AG04449 (cell line): ENCODE results near the gene DIP2C.

Experiments used
- CTCF ChIA-PET: fragments of 350-600 bp; formaldehyde crosslinking; extraction: SDS; loops from one replicate; lab custom pipeline; 2021; ENCODE audit warnings: antibody characterized with exemption; lab: Yijun Ruan, JAX
- POLR2A ChIA-PET: fragments of 400-600, 350-600 bp; formaldehyde crosslinking; extraction: SDS; loops from one replicate; lab custom pipeline; 2020; ENCODE audit warnings: antibody characterized with exemption, inconsistent platforms; lab: Yijun Ruan, JAX
- DNase-seq: peaks from one replicate; pipeline ENCODE4 v3.0.0-alpha.2; 2010; ENCODE audit warnings: low read depth, low spot score
- H3K4me3 ChIP-seq: 2 replicates; pipeline ENCODE4 v1.5.1; 2011; ENCODE audit warnings: low read depth, mild to moderate bottlenecking, control low read depth, low read length
- CTCF ChIP-seq: IDR thresholded peaks from one replicate; pipeline ENCODE4 v1.5.1; 2011; ENCODE audit warnings: mild to moderate bottlenecking, moderate library complexity, low read length, control low read depth, inconsistent platforms; ENCODE audit not compliant: insufficient read depth; ENCODE audit errors: missing control alignments

Gene DIP2C

DNA sequence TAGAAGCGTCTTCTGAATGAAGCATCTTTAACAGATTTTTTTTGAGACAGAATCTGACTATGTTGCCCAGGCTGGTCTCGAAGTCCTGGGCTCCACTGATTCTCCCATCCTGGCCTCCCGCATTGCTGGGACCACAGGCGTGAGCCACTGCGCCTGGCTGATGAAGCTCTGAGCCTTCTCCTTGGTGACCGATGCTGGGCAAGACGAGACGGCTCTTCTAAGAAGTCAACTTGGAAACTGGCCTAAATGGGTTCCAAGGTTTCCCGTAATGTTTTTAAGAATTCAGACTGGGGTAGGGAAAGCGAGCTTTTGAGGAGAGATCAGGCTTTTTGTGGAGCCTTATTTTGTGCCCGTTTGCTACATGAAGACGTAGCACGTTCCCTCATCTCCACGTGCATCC, 329.7 kb downstream of the DIP2C start:
- TF ChIP-seq CTCF: no peak
- ChIA-PET CTCF (no interaction called here), POLR2A (no interaction called here)
- no peak overlapping the region for H3K4me3 ChIP-seq
- DNase-seq: no peak

DNA sequence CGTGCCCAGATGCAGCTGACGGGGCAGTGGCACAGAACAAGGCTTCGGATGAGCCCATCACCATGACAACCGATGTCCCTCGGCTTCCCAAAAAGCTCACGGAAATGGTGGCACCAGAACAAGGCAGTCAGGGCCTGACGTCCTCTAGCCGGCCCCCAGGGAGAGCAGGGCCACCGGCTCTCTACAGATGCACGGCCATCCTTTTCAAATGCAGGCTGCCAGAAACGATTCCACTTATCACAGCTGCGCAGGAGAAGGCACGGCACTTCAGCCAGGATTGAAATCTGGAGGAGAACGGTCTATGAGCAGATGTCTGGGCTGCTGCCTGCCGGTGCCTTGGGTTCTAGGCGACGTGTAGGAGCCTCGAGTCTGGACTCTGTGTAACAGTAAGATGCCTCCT, 330.4 kb downstream of the DIP2C start:
- ChIA-PET CTCF (no interaction called here), POLR2A (no interaction called here)
- H3K4me3 ChIP-seq: no peak overlapping the region
- TF ChIP-seq CTCF: no peak
- no peak for DNase-seq

DNA sequence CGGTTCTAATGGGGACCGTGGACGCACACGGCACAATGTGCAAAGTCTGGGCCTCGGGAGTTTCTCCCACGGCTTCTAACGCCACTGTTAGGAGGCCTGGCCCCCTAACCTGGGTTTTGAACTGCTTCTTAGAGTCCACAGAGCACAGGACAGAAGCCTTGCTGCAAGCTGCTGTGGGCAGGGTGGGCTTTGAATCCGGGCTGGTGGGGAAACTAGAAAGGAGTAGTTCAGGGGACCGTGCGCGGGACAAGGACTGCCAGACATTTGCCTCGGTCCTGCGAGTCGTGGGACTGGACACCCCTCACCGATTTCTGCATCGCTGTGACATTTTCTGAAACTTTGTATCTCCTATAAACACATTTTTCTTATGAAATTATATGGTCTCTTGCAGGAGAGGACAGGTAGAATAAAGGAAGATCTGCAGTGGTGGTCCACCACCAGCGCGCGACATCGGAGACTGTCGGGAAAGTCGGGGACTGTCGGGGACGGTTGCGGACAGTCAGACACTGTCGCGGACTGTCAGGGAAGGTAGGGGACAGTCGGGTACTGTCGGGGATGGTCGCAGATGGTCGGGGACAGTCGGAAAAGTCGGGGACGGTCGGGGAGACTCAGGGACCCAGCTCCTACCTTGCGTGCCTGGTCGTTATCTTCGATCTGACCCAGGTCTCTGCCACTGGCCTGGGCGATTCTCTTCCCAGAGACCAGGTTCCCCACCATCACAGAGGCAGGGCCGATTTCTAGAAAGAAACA, 332.1 kb downstream of the DIP2C start:
- POLR2A ChIA-PET: no interaction called here
- CTCF ChIA-PET: no interaction called here
- no peak for TF ChIP-seq CTCF
- H3K4me3 ChIP-seq: no peak overlapping the region
- no peak for DNase-seq

- TF ChIP-seq CTCF: no peak
- ChIA-PET POLR2A (no interaction called here), CTCF (no interaction called here)
- no peak overlapping the region for H3K4me3 ChIP-seq
- no peak for DNase-seq
Observed at GRCh38 chr10:356452-356851, 333.0 kb downstream of the DIP2C start.

DNA sequence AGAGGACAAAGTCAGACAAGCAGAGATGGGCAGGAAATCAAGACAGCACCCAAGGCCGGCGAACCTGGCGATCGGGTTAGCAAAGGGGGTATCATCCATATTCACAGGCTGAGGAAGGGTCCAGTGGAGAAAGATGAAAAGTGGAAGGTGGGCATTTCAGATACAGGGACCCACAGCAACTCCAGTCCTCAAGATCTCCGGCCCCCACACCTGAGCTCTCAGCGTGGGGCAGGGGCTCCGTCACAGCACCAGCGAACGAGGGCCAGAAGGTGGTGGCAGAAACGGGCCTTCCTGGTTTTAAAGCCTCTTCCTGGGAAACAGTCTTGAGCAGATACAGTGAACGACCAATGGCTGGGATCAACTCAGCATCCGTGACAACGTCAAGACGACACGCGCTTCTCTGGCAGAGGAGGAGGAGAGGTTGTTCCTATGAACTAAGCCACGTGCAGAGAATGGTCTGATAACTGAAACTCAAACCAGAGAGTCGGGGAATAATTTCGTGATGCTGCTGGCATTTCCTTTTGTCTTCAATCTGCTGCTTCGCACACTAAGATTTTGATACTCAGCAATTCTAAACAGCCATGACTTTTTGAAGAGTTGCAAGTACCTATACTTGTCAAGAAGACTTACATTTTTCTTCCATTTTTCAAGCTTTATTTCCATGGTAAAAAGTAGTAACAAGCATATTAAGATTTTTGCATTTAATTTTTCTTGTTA, 334.4 kb downstream of the DIP2C start:
- no peak for DNase-seq
- ChIA-PET POLR2A (no interaction called here), CTCF (no interaction called here)
- no peak overlapping the region for H3K4me3 ChIP-seq
- TF ChIP-seq CTCF: no peak

DNA sequence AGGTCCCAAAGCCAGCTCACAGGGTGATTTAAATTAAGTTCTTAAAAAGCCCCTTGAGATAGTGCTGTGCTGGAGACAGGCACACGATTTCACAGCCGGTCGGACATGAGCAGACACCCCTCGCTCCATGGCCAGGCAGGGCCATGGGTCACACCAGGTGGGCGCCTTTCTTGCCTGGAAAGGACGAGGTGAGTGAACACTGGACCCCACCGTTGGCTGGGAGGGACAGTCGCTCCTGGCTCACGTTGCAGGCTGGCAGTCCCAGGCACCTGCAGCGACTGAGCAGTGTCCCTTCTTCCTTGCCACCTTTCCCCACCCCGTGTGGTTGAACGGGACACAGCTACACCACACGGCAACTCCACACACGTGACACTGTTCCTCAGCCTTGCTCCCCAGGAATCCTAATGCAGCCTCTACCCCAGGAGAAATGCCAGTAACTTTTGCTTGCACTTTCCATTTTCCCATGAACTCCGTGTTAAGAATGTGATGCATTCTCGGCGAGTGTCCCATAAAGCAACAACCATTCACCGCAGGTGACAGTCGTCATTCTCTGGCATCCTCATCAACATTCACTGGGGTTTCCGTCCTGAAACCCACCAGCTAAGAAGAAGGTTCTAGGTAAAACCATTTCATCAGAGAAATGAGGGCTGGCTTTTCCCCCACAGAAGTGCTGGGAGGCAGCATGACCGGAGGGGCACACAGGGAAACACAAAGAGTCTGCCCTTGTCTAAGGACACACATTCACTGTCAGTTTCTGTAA, 336.8 kb downstream of the DIP2C start:
- CTCF ChIA-PET: no interaction called here
- H3K4me3 ChIP-seq: no peak overlapping the region
- DNase-seq: no peak
- POLR2A ChIA-PET: no interaction called here
- TF ChIP-seq CTCF: no peak
